T-helper 1 cell treated with Interleukin-12 subunit alpha and Interleukin-12 subunit beta and Interleukin-4 antibody, amounts not matched to agents 30 μg/mL and 1 μg/mL, for 36 hours (primary cell): ENCODE results near the gene CACNG1.

Experiments
- H3K27ac Mint-ChIP-seq: one replicate; pipeline ENCODE4 v1.8.0; 2021; ENCODE audit warnings: mild to moderate bottlenecking, mixed read lengths
- H3K27me3 Mint-ChIP-seq: one replicate; pipeline ENCODE4 v1.8.0; 2021; ENCODE audit warnings: low read depth, mixed read lengths
- H3K36me3 Mint-ChIP-seq: one replicate; pipeline ENCODE4 v1.8.0; 2021; ENCODE audit warnings: low read depth, mixed read lengths
- H3K4me1 Mint-ChIP-seq: one replicate; pipeline ENCODE4 v1.8.0; 2021; ENCODE audit warnings: low read depth, mixed read lengths
- H3K4me3 Mint-ChIP-seq: one replicate; pipeline ENCODE4 v1.8.0; 2021; ENCODE audit warnings: mild to moderate bottlenecking, moderate library complexity, mixed read lengths
- H3K9me3 Mint-ChIP-seq: one replicate; pipeline ENCODE4 v1.8.0; 2021; ENCODE audit warnings: mixed read lengths

The CACNG1 gene

DNA sequence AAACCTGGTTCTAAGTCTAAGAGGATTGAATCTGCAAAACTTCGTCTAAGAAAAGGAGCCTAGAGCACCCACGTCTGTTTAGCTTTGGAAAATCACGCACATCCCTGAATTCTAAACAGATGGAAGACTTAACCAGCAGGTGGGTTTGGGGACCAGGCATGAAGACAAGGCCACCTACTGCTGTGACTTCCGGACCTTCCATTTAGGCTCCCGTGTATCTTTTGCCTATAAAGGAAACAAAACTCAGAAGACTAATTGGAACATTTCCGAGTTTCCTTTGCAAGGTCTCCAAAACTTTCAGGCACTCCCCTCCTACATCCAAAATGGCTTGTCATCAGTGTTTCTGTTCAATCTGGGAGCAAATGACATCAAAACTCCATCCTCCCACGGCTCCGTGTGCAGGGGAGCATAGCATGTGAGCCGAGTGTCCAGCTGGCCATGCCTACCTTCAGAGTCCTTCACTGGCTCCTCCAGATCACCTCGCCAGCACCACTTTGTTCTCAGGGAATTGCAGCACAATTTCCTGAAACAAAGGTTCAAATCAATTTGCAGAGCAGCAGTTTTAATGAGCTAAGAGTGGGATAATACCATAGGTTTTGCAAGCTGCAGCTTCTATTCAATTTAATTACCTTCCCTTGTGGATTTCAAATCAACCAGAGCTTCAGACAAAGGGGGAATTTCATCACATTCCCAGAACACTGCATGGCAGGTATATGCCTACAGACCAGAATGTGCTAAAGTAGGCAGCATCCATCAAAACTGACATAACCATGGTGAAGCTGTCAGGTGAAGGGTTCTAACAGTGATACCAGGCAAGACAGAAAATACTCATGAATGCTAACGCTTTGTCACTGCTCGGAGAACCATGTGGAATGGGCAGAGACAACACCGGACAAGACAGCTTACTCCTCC, 23.5 kb downstream of the CACNG1 start:
- H3K27me3 Mint-ChIP-seq = no peaks in the 10 kb centered on the region
- no peaks in the 10 kb centered on the region for H3K36me3 Mint-ChIP-seq
- H3K27ac Mint-ChIP-seq = no peak overlapping the region
- H3K4me1 Mint-ChIP-seq = no peaks in the 10 kb centered on the region
- no peaks in the 10 kb centered on the region for H3K9me3 Mint-ChIP-seq
- H3K4me3 Mint-ChIP-seq = no peak overlapping the region

DNA sequence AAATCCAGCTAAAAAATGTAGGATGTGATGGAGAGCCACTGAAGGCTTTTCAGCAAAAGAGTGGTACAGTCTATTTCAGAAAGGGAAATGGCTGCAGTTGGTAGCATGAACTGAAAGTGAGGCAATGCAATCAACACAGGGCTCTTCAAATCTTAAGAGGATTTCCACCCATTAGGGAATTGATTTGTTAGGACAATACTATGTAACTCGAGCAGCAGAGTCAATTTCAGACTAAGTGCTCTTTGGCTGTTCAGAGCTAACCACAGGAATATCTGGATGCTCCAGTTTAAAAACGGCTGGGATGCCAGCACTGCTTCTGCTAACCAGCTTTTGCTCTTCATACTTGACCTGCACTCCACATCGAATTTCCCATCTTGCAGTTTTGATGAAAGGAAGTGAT, 24.6 kb downstream of the CACNG1 start:
- Mint-ChIP-seq H3K9me3 (no peaks in the 10 kb centered on the region), H3K4me3 (no peak overlapping the region), H3K36me3 (peaks cover 5% of the 10 kb centered on the region), H3K4me1 (no peaks in the 10 kb centered on the region), H3K27me3 (no peaks in the 10 kb centered on the region), H3K27ac (no peak overlapping the region)

DNA sequence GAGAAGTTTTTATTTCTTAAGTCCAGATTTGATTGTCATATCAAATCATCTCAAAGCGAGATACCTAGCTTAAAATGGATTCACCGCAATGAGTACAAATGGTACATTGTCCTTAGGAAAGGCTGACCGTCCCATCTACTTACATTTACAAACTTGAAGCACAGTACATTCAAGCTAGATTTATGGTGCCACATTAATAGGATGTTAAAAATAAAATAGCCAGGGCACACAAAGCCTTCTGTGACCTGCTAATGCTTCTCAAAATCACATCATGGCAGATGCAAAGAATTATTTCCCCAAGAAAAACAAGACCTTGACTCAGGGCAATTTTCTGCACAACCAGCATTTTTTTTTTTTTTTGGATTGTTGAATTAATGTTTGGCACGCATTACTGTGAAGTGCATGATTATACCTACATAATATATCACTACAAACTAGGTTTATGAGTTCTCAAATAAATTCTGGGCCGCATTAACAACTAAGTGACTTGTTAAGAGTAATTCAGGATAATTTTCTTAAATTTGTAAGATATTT, 25.3 kb downstream of the CACNG1 start:
- no peak overlapping the region for H3K4me3 Mint-ChIP-seq
- no peaks in the 10 kb centered on the region for H3K9me3 Mint-ChIP-seq
- no peaks in the 10 kb centered on the region for H3K4me1 Mint-ChIP-seq
- no peak overlapping the region for H3K27ac Mint-ChIP-seq
- H3K36me3 Mint-ChIP-seq = peaks cover 5% of the 10 kb centered on the region
- H3K27me3 Mint-ChIP-seq = no peaks in the 10 kb centered on the region

DNA sequence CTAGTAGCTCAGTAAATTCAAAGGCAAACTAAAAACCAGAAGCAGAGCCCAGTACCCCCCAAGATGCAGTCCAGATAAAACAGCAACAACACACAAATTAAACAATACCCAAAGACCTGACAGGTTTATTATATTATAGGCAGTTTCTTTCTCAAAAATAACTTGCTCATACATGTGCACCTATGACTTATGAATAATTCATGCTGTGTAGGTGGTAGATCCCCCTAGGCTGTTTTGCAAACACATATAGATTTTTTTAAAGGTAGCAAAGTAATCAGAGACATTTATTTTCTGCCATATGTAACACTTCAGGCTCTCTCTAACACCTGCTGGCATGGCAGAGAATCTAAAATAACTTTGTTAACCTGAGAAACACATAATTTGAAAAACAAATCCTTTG, 27.2 kb downstream of the CACNG1 start:
- no peak overlapping the region for H3K4me3 Mint-ChIP-seq
- H3K9me3 Mint-ChIP-seq = no peaks in the 10 kb centered on the region
- H3K4me1 Mint-ChIP-seq = no peaks in the 10 kb centered on the region
- H3K27ac Mint-ChIP-seq = no peak overlapping the region
- H3K27me3 Mint-ChIP-seq = no peaks in the 10 kb centered on the region
- H3K36me3 Mint-ChIP-seq = peaks cover 12% of the 10 kb centered on the region

DNA sequence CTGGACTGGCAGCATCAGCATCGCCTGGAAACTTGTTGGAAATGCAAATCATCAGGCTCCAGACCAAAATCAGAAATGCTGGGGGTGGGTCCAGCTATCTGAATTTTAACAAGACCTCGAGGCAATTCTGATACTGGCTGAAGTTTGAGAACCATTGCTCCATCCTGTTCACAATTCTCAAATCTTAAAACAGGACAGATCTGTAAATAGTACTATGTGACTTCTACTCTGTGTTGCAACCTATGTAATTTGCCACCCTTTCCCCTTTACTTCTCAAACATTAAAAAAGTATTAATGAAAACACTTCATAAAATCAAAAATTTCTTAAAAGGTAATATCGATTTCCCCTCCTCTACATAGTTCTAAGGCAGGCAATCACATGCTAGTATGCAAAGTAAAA, 28.5 kb downstream of the CACNG1 start:
- Mint-ChIP-seq H3K4me1 (no peaks in the 10 kb centered on the region), H3K27me3 (no peaks in the 10 kb centered on the region), H3K9me3 (no peaks in the 10 kb centered on the region), H3K4me3 (no peak overlapping the region), H3K27ac (no peak overlapping the region), H3K36me3 (peaks cover 13% of the 10 kb centered on the region)

DNA sequence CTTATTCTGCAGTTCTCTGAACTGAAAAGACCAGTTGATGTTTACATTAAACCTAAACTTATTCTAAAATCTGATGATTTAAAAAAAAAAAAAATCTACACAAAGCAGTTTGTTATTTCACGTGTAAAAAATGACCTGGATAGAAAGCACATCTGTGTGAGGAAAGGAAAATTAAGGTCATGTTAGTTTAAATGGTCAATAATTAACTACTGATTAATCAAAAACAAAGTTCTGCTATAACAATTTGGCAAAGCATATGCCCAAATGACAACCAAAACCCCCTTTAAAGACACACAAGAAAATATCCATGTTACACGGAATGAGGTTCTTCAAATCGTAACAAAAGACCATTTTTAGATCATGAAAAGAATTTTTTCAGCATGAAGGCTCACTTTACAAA, 30.4 kb downstream of the CACNG1 start:
- no peak overlapping the region for H3K27ac Mint-ChIP-seq
- H3K27me3 Mint-ChIP-seq = no peaks in the 10 kb centered on the region
- H3K36me3 Mint-ChIP-seq = peaks cover 17% of the 10 kb centered on the region
- no peaks in the 10 kb centered on the region for H3K4me1 Mint-ChIP-seq
- no peak overlapping the region for H3K4me3 Mint-ChIP-seq
- no peaks in the 10 kb centered on the region for H3K9me3 Mint-ChIP-seq

DNA sequence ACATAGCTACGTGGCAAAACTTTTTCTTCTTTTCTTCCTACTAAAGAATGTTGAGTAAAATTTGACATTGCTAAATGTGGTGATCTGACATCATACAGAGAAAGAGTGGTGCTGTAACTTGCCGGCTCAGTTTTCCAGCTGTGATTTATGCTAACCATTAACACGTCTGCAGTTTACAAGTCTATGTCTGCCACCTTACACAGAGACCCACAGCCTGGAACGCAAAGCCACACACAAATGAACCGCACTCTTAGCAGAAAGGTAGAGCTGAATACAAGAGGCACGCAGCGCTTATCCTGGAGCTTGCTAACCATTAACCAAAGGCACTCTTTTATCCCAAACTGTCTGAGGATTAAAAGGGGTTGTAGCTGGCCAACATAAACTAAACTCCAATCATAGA, 31.9 kb downstream of the CACNG1 start:
- Mint-ChIP-seq H3K27ac (no peak overlapping the region), H3K4me3 (no peak overlapping the region), H3K9me3 (no peaks in the 10 kb centered on the region), H3K27me3 (no peaks in the 10 kb centered on the region), H3K4me1 (peaks cover 4% of the 10 kb centered on the region), H3K36me3 (peaks cover 20% of the 10 kb centered on the region)

DNA sequence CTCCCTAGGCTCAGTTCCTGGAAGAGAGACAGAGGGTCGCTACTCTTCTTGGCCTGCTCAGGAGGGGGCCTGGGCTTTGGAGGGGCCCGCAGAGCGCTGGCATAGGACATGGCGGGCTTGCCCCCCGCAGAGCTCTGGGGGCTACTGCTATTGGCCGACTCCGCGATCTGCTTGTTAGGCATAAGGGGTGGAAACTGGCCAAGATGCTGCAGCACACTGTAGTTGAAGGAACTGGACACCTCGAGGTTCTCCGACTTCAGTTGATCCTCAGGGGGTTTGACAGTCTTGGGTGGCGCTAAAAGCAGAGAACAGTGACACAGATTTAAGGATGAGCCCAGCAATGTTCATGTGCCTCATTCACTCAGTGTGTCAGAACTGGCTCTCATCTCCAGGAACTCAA, 33.9 kb downstream of the CACNG1 start:
- no peaks in the 10 kb centered on the region for H3K27me3 Mint-ChIP-seq
- H3K9me3 Mint-ChIP-seq = no peaks in the 10 kb centered on the region
- peaks cover 13% of the 10 kb centered on the region for H3K4me1 Mint-ChIP-seq
- no peak overlapping the region for H3K27ac Mint-ChIP-seq
- no peak overlapping the region for H3K4me3 Mint-ChIP-seq
- H3K36me3 Mint-ChIP-seq = peaks cover 20% of the 10 kb centered on the region

DNA sequence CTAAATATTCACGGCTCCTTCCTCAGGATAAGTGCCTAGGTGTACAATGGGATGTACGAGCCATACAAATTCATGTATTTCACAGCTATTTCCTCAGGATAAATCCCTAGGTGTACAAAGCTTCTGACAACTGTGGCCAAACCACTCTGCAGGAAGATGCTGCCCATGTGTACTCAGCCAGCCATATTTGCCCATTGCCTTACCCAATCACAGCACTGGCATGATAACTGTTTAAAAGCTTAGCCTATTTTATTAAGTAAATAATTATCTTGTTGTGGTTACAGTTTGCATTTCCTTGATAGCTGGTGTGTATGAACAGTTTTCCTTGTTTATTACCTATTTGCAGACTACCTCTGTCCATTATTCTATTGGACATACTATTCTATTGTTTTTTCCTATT, 35.1 kb downstream of the CACNG1 start:
- no peak overlapping the region for H3K27ac Mint-ChIP-seq

DNA sequence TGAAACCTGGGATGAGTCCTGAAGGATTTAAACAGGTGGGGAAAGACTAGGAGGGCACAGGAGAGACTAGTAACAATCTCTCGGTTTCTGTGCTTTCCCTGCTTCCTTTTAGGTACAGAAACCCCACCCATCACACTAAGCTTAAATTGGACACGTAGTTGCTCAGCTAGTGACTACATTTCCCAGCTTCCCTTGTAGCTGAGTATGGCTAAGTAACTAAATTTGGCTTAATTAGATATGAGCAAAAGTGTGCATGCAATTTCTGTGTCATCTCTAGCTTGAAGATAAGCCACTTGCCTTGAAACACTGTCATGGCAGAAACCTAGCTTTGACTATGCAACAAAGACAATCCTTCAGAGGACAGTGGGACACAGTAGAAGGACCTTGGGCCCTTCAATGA, 36.5 kb downstream of the CACNG1 start:
- peaks cover 23% of the 10 kb centered on the region for H3K36me3 Mint-ChIP-seq
- H3K27ac Mint-ChIP-seq = no peak overlapping the region
- H3K4me1 Mint-ChIP-seq = peaks cover 18% of the 10 kb centered on the region
- no peak overlapping the region for H3K4me3 Mint-ChIP-seq
- H3K9me3 Mint-ChIP-seq = no peaks in the 10 kb centered on the region
- no peaks in the 10 kb centered on the region for H3K27me3 Mint-ChIP-seq

More for the DNA sequence above, 35.1 kb downstream of the CACNG1 start:
- Mint-ChIP-seq H3K27me3 (no peaks in the 10 kb centered on the region), H3K4me1 (peaks cover 16% of the 10 kb centered on the region), H3K4me3 (no peak overlapping the region), H3K36me3 (peaks cover 21% of the 10 kb centered on the region), H3K9me3 (no peaks in the 10 kb centered on the region)

DNA sequence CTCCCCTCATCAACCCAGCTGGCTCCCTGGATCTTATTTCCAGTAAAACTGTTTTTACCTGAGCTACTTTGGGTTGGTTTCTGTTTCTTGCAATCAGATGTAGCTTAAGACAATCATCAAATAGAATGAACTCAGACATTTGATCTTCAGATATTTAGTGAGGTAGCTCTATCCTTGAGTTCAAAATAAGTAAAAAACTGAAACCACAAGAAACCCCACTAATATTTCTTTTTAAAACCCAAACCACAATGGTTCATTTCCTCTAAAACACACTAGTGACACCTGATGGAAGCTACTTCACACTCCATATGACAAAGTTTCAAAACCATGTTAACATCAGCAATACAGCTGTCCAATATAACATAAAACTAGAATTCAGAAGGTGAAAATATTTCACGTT, 37.8 kb downstream of the CACNG1 start:
- Mint-ChIP-seq H3K9me3 (no peaks in the 10 kb centered on the region), H3K4me3 (peak overlapping the region; percentile 2), H3K27me3 (no peaks in the 10 kb centered on the region), H3K36me3 (peaks cover 25% of the 10 kb centered on the region), H3K27ac (peak overlapping the region; percentile 29), H3K4me1 (peaks cover 20% of the 10 kb centered on the region)

DNA sequence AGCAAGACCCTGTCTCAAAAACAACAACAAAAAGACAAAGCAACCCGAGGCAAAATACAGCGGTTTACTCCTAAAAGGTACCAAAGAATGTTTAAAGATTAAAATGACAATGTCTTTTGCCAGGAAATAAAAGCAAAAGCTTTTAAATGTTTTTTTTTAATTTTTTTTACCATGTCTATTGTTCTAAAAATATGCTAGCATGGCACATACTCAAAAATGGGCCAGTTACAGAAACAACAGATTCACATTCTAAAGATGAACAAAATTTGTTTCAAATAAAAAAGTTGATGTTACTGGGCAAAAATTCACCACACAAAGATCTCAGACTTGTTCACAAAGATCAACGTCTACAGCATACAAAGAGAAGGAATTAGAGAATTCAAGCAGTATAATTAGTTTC, 41.1 kb downstream of the CACNG1 start:
- Mint-ChIP-seq H3K27ac (no peak overlapping the region), H3K27me3 (no peaks in the 10 kb centered on the region), H3K36me3 (peaks cover 21% of the 10 kb centered on the region), H3K4me1 (peaks cover 24% of the 10 kb centered on the region), H3K9me3 (no peaks in the 10 kb centered on the region), H3K4me3 (no peak overlapping the region)

DNA sequence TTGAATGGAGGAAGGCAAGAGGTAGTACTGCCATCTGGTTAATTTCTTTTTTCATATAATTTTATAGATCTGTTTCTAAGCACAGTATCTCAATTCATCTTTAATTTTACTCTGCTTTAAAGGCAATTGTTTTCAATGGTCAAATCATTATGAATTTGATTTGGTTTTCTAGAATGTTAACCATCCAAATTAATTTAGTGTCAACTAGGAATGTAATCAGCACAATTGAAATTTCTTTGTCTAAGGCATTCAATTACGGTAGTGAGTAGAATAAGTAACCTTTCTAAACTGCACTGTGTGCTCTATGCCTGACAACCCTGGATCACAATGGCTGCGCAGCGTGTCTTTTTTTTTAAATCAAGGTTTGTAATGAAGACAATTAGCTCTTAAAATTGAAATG, 44.3 kb downstream of the CACNG1 start:
- no peaks in the 10 kb centered on the region for H3K9me3 Mint-ChIP-seq
- peaks cover 22% of the 10 kb centered on the region for H3K36me3 Mint-ChIP-seq
- no peak overlapping the region for H3K27ac Mint-ChIP-seq
- H3K27me3 Mint-ChIP-seq = no peaks in the 10 kb centered on the region
- no peak overlapping the region for H3K4me3 Mint-ChIP-seq
- H3K4me1 Mint-ChIP-seq = peaks cover 13% of the 10 kb centered on the region

DNA sequence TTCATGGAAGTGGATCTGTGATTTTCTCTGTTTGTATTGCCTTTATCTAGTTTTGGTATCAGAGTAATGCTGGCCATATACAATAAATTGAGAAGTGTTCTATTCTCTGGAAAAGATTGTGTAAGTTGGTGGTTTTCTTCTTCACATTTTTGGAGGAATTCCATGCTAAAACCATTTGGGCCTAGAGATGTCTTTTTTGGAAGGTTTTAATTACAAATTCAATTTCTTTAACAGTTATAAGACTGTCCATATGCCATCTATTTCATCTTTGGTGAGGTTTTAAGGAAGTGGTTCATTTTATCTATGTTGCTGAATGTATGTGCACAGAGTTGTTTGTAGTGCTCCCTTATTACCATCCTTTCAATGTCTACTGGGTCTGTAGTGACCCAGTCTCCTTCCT, 46.0 kb downstream of the CACNG1 start:
- Mint-ChIP-seq H3K4me3 (no peak overlapping the region), H3K36me3 (peaks cover 26% of the 10 kb centered on the region), H3K27ac (no peak overlapping the region), H3K4me1 (peaks cover 16% of the 10 kb centered on the region), H3K9me3 (no peaks in the 10 kb centered on the region), H3K27me3 (no peaks in the 10 kb centered on the region)

DNA sequence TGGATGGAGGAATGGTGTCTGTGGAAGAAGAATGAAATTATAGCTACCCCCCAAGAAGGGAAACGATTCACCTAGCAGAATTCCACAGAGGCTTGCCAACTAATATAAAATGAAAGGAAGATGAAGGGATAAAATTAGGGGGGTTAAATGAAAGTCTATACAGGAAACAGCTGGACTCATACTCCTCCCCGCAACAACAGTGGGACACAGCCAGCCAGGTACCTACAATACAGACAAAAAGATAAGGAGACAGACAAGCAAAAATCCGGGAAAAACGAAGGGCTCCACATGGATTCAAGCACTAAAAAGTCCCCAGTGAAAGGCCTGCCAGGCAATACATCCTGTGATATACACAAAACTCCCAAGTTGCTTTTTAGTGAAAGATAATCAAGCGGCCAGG, 47.9 kb downstream of the CACNG1 start:
- Mint-ChIP-seq H3K27me3 (no peaks in the 10 kb centered on the region), H3K4me3 (no peak overlapping the region), H3K36me3 (peaks cover 21% of the 10 kb centered on the region), H3K4me1 (peaks cover 18% of the 10 kb centered on the region), H3K9me3 (no peaks in the 10 kb centered on the region), H3K27ac (no peak overlapping the region)
